Measurements from ENCODE around the gene ATP9B.

ATP9B gene

GRCh38 chr18:79385708-79386341 is 316.6 kb downstream of the ATP9B start:
- DNase-seq = no peak

GRCh38 chr18:79386547-79386946 is 317.4 kb downstream of the ATP9B start:
- DNase-seq = no peak

- no peak for DNase-seq
These were observed 318.0 kb downstream of the ATP9B start for GRCh38 chr18:79387214-79387613.

GRCh38 chr18:79387615-79388014 is 318.4 kb downstream of the ATP9B start:
- DNase-seq = no peak

- DNase-seq = no peak
These were observed 318.8 kb downstream of the ATP9B start for GRCh38 chr18:79388043-79388442.

GRCh38 chr18:79389689-79390088 is 320.5 kb downstream of the ATP9B start:
- no peak for DNase-seq

- no peak for DNase-seq
These were observed 323.0 kb downstream of the ATP9B start for GRCh38 chr18:79392226-79392625.

- DNase-seq = no peak
These were observed 324.0 kb downstream of the ATP9B start for GRCh38 chr18:79393181-79393634.

- DNase-seq = peak; percentile 44
These were observed 324.7 kb downstream of the ATP9B start for GRCh38 chr18:79393635-79394533.

- DNase-seq = peak; percentile 82
These were observed 325.5 kb downstream of the ATP9B start for GRCh38 chr18:79394534-79395307.

GRCh38 chr18:79395308-79395640 is 326.1 kb downstream of the ATP9B start:
- no peak for DNase-seq

- DNase-seq = peak; percentile 86
These were observed 326.7 kb downstream of the ATP9B start, which contains the start of gene NFATC1 for GRCh38 chr18:79395761-79396404. Gene NFATC1 (plus strand): TSS chr18:79395930. CDS start chr18:79396225, 295 bp downstream.

- peak; percentile 51 for DNase-seq
These were observed 327.4 kb downstream of the ATP9B start for GRCh38 chr18:79396431-79397246.

- DNase-seq = no peak
These were observed 328.1 kb downstream of the ATP9B start for GRCh38 chr18:79397247-79397829.

GRCh38 chr18:79397830-79398761 is 328.9 kb downstream of the ATP9B start:
- DNase-seq = no peak

GRCh38 chr18:79399275-79400081 is 330.3 kb downstream of the ATP9B start:
- DNase-seq = peak; percentile 28

- DNase-seq = peak; percentile 65
These were observed 330.9 kb downstream of the ATP9B start for GRCh38 chr18:79400091-79400590.

GRCh38 chr18:79400591-79401381 is 331.6 kb downstream of the ATP9B start:
- peak; percentile 65 for DNase-seq

Measured in activated naive CD4-positive, alpha-beta T cell treated with Interleukin-2 at 50 U/mL for 16 hours (primary cell).